Rectal smooth muscle tissue (tissue), 1 donor: Measurements from ENCODE around the gene PLA2G2C.

Source experiments
- H3K27ac ChIP-seq: one replicate; pipeline ENCODE4 v1.7.0; 2013; ENCODE audit warnings: low read depth, low read length, inconsistent platforms
- H3K27me3 ChIP-seq: one replicate; pipeline ENCODE4 v1.7.0; 2013; ENCODE audit warnings: low read length; ENCODE audit not compliant: control insufficient read depth, insufficient read depth
- H3K36me3 ChIP-seq: one replicate; pipeline ENCODE4 v1.7.0; 2013; ENCODE audit warnings: low read length; ENCODE audit not compliant: control insufficient read depth, insufficient read depth
- H3K4me1 ChIP-seq: one replicate; pipeline ENCODE4 v1.7.0; 2013; ENCODE audit warnings: low read length; ENCODE audit not compliant: control insufficient read depth, insufficient read depth
- H3K4me3 ChIP-seq: one replicate; pipeline ENCODE4 v1.7.0; 2013; ENCODE audit warnings: low read length
- H3K9ac ChIP-seq: one replicate; pipeline ENCODE4 v1.7.0; 2013; ENCODE audit warnings: low read length

Gene PLA2G2C

GRCh38 chr1:20199840-20200239 is 13.5 kb upstream of the PLA2G2C start:
- Histone ChIP-seq H3K27me3 (no peaks in the 10 kb centered on the region), H3K4me1 (peaks cover under 1% of the 10 kb centered on the region), H3K36me3 (no peaks in the 10 kb centered on the region), H3K27ac (no peak overlapping the region), H3K4me3 (no peak overlapping the region), H3K9ac (no peak overlapping the region)

DNA sequence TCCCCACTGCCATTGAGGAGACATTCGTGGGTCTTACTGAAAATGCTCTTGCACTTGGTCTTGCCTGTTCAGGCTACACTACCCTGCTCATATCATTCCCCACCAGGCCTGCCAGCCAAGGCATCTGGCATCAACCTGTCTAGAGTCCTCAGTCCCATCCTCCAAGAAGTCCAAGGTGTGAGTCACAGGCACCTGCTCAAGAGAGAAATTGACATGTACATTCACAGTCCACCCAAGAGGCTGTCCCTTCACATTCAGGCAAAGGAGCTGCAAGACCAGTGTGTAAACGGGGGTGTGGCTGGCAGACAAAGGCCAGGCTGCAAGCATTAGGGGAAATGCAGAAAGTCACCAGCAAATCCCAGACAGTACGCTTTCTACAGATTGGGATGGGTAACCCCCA is 13.1 kb upstream of the PLA2G2C start:
- Histone ChIP-seq H3K36me3 (no peaks in the 10 kb centered on the region), H3K4me1 (peaks cover 5% of the 10 kb centered on the region), H3K27ac (no peak overlapping the region), H3K27me3 (no peaks in the 10 kb centered on the region), H3K4me3 (no peak overlapping the region), H3K9ac (no peak overlapping the region)

DNA sequence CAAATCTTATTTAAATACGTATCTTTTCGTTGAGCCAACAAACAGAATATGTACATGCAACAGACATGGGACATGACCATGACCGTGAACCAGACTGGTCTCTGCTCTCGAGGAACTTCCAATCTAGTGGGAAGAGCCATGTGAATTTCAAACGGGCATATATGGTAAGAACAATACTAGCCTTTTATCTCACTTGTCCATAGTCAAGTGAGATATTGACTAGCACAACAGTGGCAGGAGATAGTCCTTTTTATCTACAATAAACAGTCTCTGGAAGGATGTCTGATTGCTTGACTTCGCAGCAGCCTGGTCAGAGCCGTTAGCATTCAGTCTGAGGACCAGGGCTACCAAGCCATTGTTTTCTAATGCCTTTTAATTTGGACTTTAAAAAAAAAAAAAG is 12.6 kb upstream of the PLA2G2C start:
- Histone ChIP-seq H3K27ac (no peak overlapping the region), H3K4me1 (peaks cover 6% of the 10 kb centered on the region), H3K4me3 (no peak overlapping the region), H3K9ac (no peak overlapping the region), H3K27me3 (no peaks in the 10 kb centered on the region), H3K36me3 (no peaks in the 10 kb centered on the region)

- Histone ChIP-seq H3K36me3 (no peaks in the 10 kb centered on the region), H3K4me3 (no peak overlapping the region), H3K27ac (no peak overlapping the region), H3K9ac (no peak overlapping the region), H3K4me1 (peaks cover 6% of the 10 kb centered on the region), H3K27me3 (no peaks in the 10 kb centered on the region)
Measured at GRCh38 chr1:20198296-20198695, 12.0 kb upstream of the PLA2G2C start.

DNA sequence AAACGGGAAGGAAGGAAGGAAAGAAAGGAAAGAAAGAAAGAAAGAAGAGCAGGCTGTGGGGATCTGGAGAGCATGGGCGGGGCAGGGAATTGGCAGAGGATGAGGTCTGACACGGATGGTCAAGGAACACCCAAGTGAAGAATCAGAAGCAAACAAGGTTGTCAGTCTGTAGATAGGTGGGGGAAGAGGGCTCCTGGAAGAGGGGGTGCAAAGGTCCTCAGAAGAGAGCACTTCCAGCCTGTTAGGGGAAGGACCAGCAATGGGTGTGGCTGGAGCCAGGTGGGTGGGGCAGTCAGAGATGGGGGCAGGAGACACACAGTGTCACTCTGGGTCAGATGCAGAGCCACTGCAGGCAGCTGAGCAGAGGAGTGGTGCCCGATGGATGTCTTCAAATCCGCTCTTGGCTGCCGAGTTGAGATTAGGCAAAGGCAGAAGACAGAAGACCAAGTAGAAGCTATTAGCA is 11.0 kb upstream of the PLA2G2C start:
- Histone ChIP-seq H3K9ac (no peak overlapping the region), H3K36me3 (no peaks in the 10 kb centered on the region), H3K27me3 (no peaks in the 10 kb centered on the region), H3K4me3 (no peak overlapping the region), H3K4me1 (peaks cover 8% of the 10 kb centered on the region), H3K27ac (no peak overlapping the region)

- H3K27me3 ChIP-seq = no peaks in the 10 kb centered on the region
- H3K4me3 ChIP-seq = no peak overlapping the region
- H3K27ac ChIP-seq = no peak overlapping the region
- H3K36me3 ChIP-seq = peaks cover 2% of the 10 kb centered on the region
- H3K4me1 ChIP-seq = peaks cover 12% of the 10 kb centered on the region
- no peak overlapping the region for H3K9ac ChIP-seq
Measured at GRCh38 chr1:20195462-20195780, 9.1 kb upstream of the PLA2G2C start.

DNA sequence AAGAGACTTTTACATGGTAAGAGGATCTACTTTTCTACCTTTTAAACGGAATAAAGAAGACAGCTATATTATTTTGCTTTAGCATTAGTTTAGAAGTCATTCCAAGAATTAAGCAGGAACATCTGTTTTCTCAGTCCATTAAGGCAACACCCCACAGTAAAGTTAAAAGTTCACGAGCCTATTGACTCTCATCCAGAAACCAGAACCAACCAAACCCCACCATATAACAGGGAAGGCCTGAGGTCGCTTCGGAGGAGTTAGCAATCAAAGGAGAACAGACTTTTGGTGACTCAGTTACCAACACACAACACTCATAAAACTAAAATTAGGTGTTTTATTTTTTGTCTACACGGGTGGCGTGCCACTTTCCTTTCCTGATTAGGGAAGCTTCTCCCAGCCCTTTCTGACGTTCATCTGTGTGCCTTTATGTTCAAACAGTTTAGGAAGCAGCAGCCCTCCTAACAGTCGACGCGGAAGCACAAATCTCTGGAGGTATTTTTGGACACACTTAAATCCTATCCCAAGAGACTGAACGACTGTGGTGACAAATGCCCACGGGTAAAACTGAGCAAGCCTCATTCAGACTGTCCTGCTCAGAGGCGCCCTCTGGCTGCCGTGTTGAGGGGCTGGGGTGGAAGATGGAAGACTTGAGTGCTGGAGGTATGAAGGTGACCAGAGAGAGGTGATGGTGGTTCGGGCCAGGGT is 8.6 kb upstream of the PLA2G2C start:
- Histone ChIP-seq H3K27me3 (no peaks in the 10 kb centered on the region), H3K27ac (peak overlapping the region; percentile 18), H3K4me1 (peaks cover 12% of the 10 kb centered on the region), H3K36me3 (peaks cover 2% of the 10 kb centered on the region), H3K4me3 (no peak overlapping the region), H3K9ac (no peak overlapping the region)

- Histone ChIP-seq H3K4me1 (peaks cover 12% of the 10 kb centered on the region), H3K9ac (no peak overlapping the region), H3K4me3 (no peak overlapping the region), H3K27ac (peak overlapping the region; percentile 18), H3K27me3 (no peaks in the 10 kb centered on the region), H3K36me3 (peaks cover 2% of the 10 kb centered on the region)
Measured at GRCh38 chr1:20194224-20194623, 7.9 kb upstream of the PLA2G2C start.

GRCh38 chr1:20192871-20193411 is 6.6 kb upstream of the PLA2G2C start:
- peaks cover 2% of the 10 kb centered on the region for H3K36me3 ChIP-seq
- peaks cover 21% of the 10 kb centered on the region for H3K4me1 ChIP-seq
- H3K9ac ChIP-seq = no peak overlapping the region
- H3K27ac ChIP-seq = peak overlapping the region; percentile 4
- H3K27me3 ChIP-seq = no peaks in the 10 kb centered on the region
- H3K4me3 ChIP-seq = no peak overlapping the region

GRCh38 chr1:20192364-20192763 is 6.0 kb upstream of the PLA2G2C start:
- Histone ChIP-seq H3K9ac (no peak overlapping the region), H3K36me3 (peaks cover 2% of the 10 kb centered on the region), H3K27ac (peak overlapping the region; percentile 17), H3K4me3 (no peak overlapping the region), H3K27me3 (no peaks in the 10 kb centered on the region), H3K4me1 (peaks cover 25% of the 10 kb centered on the region)

DNA sequence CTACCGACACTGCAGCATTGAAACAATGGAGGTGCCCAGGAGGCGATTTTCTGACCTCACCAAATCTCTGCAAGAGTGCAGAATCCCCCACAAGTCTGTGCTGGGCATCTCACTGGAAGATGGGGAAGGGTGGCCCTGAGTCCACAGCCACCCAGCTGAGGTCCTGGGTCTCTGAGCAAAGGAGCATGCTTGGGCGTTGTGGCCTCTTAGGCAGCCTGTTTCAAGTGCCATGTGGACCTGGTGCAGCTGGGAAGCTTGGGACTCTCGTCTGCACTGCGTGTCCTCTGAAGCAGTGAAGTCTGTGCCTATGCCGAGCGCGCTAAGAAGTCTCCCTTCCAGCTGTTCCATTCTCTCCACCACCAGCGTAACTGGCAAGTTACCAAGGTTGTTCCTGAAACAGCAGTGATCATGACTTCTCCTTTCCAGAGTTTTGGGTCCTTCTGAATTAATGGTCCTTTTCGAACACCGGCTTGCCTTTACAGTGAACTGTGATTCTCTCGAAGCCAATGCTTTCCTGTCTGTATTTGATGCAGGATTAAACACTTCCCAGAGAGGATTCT is 5.0 kb upstream of the PLA2G2C start:
- Histone ChIP-seq H3K36me3 (peaks cover 2% of the 10 kb centered on the region), H3K4me3 (no peak overlapping the region), H3K9ac (no peak overlapping the region), H3K27ac (peak overlapping the region; percentile 35), H3K4me1 (peaks cover 30% of the 10 kb centered on the region), H3K27me3 (no peaks in the 10 kb centered on the region)

- no peaks in the 10 kb centered on the region for H3K27me3 ChIP-seq
- H3K36me3 ChIP-seq = peaks cover 2% of the 10 kb centered on the region
- H3K27ac ChIP-seq = peak overlapping the region; percentile 2
- H3K9ac ChIP-seq = no peak overlapping the region
- H3K4me3 ChIP-seq = no peak overlapping the region
- peaks cover 32% of the 10 kb centered on the region for H3K4me1 ChIP-seq
Measured at GRCh38 chr1:20190256-20191160, 4.2 kb upstream of the PLA2G2C start.
